C1 segment of cervical spinal cord (tissue), 14 donors: ENCODE data around the gene CACNA1B.

ENCODE experiments used
- DNase-seq, 14 donors: peaks; one replicate each; lab custom pipeline; 2025; lab: John Stamatoyannopoulos, UW

CACNA1B gene

DNA sequence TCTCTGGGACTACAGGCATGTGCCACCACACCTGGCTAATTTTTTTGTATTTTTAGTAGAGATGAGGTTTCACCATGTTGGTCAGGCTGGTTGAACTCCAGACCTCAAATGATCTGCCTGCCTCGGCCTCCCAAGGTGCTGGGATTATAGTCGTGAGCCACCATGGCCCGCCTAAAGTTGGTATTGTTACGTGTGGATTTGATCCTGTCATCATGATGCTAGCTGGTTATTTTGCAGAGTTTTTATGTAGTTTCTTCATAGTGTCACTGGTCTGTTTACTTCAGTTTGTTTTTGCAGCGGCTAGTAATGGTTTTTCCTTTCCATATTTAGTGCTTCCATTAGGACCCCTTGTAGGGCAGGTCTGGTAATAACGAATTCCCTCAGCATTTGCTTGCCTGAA, 85.9 kb downstream of the CACNA1B start:
- no peak for DNase-seq

DNA sequence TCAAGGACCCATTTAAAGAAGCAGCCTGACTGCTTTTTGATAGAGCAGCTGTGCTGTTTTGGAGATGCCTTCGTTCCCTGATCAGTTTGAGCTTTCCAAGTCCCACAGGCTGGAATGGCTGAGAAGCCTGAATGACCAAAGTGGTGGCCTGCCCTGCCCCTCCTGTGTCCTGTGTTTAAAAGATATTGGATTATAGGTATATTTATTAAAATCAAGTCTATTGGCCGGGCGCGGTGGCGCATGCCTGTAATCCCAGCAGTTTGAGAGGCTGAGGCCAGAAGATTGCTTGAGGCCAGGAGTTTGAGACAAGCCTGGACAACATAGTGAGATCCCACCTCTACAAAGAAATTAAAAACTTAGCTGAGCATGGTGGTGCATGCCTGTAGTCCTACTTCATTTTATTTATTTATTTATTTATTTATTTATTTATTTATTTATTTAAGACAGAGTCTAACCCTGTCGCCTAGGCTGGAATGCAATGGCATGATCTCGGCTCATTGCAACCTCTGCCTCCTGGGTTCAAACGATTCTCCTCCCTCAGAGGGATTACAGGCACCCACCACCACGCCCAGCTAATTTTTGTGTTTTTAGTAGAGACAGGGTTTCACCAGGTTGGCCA, 87.7 kb downstream of the CACNA1B start:
- no peak for DNase-seq

- DNase-seq, result no peak
Observed at GRCh38 chr9:137967280-137967953, 89.8 kb downstream of the CACNA1B start.

DNA sequence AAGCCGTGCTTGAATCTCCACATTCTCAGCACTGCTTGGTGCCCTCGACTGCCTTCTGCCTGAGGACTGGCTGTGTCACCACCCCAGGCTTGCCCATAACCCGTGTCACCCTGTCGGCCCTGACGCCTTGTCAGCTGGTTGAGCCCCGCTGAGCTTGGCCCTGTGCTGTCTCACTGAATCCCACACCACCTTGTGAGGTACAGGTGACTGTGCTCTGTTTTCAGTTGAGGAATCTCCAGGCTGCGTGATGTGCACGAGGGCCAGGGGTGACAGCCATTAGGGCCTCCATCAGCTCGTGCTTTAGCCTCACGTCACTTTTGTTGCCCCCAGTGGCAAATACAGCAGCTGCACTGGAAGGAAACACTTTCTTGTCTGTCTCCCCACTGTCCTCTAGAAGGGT, 90.7 kb downstream of the CACNA1B start:
- DNase-seq, result no peak

GRCh38 chr9:137969008-137969407, 91.4 kb downstream of the CACNA1B start:
- DNase-seq, result no peak

GRCh38 chr9:137969685-137970084, 92.1 kb downstream of the CACNA1B start:
- DNase-seq, result no peak

- DNase-seq, result no peak
Observed at GRCh38 chr9:137970098-137970497, 92.5 kb downstream of the CACNA1B start.

DNA sequence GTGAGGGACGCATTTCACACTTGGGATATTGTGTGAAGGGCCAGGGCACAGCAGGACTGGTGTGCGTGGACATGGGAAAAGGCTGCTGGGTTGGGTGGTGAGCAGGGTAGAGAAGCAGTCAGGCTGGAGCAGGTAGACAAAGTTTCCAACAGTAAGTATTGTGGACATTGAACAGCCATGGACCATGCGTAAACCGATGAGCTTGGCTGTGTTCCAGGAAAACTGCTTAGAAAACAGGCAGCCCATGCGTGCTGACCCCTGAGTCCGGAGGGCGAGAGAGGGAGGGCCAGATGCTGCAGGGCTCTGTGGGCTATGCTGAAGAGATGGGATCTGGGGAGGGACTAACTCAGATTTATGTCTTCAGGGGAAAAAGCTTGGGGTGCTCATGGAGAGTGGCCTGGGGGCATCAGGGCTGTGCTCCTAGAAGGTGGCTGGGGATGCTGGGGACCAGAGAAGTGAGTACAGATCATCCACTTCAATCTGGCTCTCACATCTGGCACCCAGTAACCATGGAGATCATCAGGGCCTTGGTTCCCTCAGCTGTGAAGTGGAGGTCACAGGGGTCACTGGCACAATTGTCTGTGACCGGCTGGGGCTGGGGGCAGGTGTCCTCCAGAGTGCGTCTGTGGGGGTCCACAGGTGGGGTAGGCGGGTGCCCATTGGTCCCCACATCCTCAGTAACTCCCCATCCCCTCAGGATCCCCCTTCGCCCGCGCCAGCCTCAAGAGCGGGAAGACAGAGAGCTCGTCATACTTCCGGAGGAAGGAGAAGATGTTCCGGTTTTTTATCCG, 93.3 kb downstream of the CACNA1B start:
- DNase-seq, result no peak

GRCh38 chr9:137971477-137972138, 94.0 kb downstream of the CACNA1B start:
- DNase-seq, result no peak

DNA sequence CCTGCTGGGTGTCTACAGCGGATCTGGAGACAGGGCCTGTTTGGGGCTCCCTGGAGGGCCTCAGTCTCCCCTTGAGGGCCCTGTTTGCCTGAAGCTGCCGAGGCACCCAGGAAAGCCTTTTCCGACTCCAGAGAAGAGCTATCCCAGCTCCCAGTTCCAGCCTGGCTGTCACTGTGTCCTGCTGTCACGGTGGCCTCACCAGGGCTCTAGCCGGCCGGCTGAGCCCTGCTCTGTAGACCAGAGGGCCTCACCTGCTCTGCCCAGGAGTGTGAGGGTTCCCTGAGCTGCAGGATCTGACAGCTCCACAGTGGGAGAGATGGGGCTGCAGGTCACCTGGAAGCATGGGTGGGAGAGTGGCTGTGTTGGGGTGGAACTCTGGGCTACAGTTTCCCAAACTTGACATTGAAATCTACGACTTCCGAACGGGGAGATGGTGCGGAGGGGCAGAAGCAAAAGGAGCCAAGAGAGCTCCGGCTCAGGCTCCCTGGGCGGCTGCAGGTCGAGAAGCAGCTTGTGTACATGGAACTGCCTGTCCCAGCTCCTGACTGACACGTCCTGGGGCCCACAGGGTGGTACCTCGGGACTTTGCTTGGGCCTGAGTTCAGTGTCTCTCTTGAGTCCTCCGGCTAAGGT, 94.9 kb downstream of the CACNA1B start:
- DNase-seq, result no peak

DNA sequence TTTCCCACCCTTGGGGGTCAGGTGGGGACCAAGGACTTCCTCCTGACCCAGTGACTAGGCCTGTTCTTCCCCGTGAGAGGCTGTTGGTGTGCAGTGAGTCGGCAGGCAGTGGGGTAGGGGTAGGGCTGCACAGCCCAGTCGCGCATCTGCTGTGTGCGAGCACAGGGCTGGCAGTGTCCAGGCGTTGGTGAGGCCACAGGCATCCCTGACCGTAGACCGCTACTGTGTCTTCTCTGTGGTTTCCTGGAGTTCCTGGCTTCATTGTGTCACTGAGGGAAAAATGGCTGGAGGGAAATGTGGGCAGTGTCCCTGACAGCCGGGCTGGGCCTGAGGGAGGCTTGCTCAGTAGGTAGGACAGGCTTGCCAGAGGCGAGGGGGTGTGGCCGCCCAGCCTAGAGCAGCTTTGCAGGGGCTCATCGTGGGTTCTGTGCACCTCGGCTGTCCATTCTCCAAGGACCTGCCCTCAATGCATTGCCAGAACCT, 95.4 kb downstream of the CACNA1B start:
- DNase-seq, result no peak

GRCh38 chr9:137973829-137974416, 96.3 kb downstream of the CACNA1B start:
- DNase-seq, result no peak

- no peak for DNase-seq
Observed at GRCh38 chr9:137974746-137975526, 97.4 kb downstream of the CACNA1B start.

GRCh38 chr9:137975527-137975913, 97.9 kb downstream of the CACNA1B start:
- DNase-seq, result no peak

DNA sequence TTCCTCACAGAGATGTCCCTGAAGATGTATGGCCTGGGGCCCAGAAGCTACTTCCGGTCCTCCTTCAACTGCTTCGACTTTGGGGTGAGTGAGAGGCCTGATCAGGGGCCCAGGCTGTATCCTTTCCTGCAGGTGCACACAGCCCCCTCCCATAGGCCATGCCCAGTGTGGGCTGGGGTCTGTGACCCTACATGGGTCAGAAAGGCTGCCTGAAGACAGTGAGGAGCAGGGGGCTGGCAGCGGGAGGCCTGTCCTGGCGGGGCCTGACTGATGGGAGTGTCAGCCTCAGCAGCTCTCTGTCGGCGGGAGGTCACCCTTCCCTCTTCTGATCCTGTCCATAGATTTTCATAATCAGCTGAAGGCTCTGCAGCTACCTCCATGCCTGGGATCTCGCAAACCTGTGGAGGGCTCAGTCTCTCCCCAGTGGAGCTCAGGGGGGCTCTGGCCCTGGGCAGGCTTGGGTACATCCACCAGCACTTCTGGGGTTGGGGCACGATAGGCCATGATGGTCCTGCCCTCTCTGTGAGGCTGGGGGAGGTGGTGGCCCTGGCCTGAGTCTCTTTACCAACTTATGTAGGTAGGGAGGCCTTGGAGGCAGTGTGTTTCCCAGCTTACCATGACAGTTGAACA, 98.5 kb downstream of the CACNA1B start:
- DNase-seq, result no peak

DNA sequence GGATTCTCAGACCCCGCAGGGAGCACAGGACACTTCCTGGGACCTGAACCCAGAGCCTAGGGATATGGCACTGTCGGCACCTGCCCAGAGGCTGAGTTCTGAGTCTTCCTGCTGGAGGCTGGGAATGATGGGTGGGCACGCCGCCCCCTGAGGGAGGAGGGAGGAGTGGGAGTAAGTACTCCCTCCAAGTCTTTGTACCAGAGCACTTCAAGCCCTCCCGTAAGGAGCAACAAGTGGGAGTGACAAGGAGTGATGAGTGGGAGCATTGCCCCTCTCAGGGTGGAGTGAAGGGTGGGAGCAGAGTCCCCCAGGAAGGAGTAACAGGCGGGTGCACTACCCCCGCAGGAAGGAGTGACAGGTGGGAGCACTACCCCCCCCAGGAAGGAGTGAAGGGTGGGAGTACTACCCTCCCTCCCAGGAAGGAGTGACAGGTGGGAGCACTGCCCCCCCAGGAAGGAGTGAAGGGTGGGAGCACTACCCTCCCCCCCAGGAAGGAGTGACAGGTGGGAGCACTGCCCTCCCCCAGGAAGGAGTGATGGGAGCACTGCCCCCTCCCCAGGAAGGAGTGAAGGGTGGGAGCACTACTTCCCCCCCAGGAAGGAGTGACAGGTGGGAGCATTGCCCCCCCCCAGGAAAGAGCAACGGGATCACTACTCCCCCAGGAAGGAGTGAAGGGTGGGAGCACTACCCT, 100.1 kb downstream of the CACNA1B start:
- no peak for DNase-seq

GRCh38 chr9:137978262-137978714, 100.7 kb downstream of the CACNA1B start:
- DNase-seq, result no peak

- DNase-seq, result no peak
Observed at GRCh38 chr9:137982200-137982599, 104.6 kb downstream of the CACNA1B start.

GRCh38 chr9:137984005-137984404, 106.4 kb downstream of the CACNA1B start:
- no peak for DNase-seq
